H54 (cell line): ENCODE results near the gene NFATC2.

Source experiments
- DNase-seq: peaks from one replicate; pipeline ENCODE4 v3.0.0; 2011; ENCODE audit warnings: low spot score, mixed read lengths; ENCODE audit not compliant: insufficient read length
- FAIRE-seq: peaks from 3 replicates; lab custom pipeline; 2011; peaks lifted over from hg19 to GRCh38; lab: Jason Lieb, UNC
- POLR2A ChIP-seq: IDR thresholded peaks from 2 replicates; pipeline ENCODE4 v1.6.1; 2011; ENCODE audit warnings: low read depth, mild to moderate bottlenecking, low read length

NFATC2 gene

DNA sequence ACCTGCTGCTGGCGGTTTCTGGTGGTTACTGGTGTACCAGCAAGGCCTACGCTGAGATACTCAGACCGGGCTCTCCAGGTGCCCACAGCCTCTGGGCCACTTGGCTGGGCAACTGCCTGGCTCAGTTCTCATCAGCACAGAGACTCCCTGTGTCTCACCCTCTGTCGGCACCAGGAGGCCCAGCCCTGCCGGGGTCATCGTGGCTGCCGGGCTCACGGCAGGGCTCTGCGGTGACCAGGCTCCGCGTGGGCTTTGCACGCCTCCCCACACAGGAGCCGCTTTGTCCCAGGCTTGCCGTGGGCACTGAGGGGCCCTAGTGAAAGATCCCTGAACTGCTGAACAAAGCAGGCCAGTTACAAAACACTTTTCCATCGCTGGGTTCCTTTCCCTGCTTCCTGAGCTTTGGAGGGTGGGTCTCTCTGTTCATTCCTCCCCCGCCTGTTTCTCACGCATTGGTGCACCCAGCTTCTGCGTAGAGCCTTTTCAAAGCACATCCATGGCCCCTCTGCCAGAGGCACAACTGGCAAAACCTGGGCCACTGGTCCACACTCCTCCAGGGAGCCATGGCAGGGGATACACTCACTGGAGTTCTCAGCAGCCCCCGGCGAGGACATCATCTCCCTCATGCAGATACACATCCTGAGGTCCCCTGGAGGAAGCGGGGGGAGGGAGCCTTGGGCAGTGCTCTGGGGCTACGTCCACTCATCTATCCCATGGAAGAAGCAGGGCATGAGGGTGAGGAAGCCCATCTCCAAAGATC, 117.0 kb downstream of the NFATC2 start:
- FAIRE-seq (no peak), DNase-seq (no peak)
- TF ChIP-seq POLR2A = no peak

DNA sequence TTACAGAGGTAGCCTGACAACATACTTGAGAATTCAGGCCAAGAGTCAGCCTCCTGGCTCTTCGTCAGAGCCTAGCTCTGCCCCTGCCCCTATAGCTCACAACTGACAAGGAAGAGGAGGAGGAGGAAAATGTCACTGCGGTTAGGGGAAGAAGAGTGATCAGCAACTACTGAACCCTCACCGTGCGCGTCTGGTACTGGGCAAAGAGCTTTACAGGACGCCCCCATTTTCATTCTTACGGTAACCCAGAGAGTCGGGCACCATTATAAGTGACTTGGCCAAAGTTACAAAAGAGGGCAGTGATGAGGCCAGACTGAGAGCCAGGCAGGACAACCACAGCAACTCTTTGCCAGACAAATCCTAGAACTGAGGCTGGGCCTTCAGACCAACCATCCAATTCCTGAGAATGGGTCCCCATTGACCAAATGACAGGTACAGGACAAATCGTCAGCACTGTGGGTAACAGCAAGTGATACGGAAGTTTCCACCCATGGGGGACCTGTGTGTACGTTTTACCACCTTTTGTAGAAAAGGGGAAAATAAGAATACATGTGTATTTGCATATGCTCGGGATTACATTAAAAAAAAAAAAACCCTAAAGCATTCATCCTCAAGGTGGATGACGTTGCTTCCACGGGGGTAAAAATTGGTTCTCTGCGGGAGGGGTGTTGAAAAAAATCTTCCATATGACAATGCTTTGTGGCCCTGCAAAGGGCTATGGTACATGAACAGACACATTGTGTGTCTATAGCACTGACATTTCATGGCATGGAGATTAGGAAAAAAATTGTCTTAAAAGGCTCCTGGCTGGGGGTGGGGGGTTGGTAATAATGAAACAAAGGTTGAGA, 118.0 kb downstream of the NFATC2 start:
- FAIRE-seq = no peak
- DNase-seq = no peak
- TF ChIP-seq POLR2A = no peak

DNA sequence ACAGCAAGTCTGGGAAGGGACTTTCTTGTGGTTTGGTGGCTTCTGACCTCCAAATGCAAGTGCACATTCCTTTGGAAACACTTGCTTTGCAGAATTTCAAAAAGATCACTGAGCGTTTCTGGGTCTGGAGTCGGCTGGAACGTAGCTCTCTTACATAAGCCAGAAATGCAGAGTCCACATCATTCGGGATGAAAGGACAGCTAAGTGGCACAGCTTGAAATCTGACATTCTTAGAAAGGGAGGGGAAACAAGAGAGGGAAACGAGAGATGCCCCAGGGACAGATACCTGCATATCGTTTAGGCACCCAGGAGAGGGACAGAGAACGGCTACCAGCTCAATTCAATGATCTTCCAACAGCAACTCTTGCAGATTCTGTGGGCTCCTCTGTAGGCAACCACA, 118.7 kb downstream of the NFATC2 start:
- no peak for TF ChIP-seq POLR2A
- no peak for FAIRE-seq
- no peak for DNase-seq

DNA sequence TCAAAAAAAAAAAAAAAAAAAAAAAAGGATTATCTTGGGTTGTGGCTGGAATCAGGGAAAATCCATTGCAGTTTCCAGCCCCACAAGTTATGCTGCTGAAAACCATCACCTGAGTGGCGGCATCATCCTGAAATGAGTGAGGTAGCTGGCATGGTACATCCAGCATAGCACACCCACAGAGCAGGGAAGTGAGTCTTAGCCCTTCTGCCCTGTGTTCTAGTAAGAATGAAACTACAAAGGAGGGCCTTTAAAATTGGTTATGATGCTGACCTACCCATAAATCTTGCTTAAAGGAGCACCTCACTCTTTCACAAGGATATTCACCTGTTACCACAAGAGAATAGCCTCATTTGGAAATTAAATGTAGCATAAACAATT, 119.2 kb downstream of the NFATC2 start:
- DNase-seq (no peak), FAIRE-seq (no peak)
- TF ChIP-seq POLR2A = no peak

DNA sequence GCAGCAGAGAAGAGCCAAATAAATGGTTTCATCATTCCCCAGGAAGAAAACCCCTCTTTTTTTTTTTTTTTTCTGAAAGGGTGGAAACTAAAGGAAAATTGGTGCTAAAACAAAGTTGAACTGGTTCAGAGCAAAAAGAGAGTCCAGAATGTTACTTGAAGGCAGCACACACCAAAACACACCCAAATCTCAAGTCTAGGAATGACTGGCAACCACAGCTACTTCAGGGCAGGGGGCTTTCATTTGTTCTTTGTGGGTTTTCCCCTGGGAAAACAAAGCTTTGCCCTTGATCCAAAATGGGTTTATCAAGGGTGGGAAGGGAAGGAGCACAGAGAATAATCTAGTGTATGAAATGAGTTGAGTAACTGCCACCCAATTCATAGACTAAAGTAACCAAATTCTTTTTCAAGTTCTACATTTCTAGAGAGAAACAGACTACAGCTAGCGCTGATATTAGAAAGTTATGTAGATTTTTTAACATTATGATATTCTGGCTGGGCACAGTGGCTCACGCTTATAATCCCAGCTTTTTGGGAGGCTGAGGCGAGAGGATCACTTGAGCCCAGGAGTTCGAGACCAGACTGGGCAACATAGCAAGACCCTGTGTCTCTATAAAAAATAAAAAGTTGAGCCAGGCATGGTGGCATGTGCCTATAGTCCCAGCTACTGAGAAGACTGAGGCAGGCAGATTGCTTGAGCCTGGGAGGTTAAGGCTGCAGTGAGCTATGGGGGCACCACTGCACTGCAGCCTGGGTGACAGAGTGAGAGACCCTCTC, 119.8 kb downstream of the NFATC2 start:
- no peak for FAIRE-seq
- DNase-seq = no peak
- no peak for TF ChIP-seq POLR2A

DNA sequence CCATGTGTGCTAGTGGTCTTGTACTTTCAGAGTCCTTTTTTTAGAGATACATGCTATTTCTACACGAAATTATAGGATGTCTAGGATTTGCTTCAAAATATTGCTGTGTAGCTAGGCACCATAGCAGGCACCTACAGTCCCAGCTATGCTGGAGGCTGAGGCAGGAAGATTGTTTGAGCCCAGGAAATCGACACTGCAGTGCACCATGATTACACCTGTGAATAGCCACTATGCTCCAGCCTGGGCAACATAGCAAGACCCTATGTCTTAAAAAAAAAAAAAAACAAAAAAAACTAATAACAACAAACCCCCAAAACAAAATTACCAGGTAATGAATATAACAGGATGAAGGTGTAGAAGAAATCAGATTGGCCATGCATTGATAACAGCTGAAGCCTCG, 121.7 kb downstream of the NFATC2 start:
- TF ChIP-seq POLR2A = no peak
- DNase-seq (no peak), FAIRE-seq (no peak)

DNA sequence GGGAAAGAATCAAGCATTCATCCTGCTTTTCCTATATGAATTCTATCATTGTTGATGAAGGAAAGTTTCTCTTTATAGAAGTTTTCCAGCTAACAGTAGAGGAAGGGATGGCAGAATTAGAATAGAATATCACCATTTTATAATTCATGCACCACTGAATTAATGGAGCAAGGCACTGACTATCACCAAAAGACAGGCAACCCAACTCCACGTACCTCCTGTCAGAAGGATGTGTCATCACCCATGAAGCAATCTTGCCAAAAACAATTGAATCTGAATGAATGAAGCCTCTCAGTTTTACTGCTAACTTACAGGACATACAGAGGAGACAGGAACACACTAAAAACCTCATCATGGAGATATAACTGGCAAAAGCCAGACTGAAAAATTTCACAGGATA, 122.4 kb downstream of the NFATC2 start:
- DNase-seq (peak; percentile 34), FAIRE-seq (no peak)
- TF ChIP-seq POLR2A = no peak

DNA sequence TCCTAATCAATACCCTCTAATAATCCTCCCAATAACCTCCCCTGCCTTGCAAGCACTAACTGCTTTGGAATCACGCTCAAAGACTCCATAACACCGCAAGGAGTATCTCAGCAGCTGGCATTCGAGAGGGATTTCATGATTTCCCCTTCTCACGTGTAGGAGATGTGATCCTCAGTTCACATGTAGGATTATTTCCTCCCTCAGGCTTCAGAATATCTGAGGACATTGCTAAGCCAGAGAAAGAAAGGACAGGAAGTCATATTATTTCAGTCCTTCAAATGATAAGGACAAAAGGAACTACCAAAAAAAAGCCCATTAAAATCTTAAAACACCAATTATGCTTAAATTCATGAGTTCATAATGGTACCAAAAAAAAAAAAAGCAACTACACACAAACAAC, 122.9 kb downstream of the NFATC2 start:
- no peak for DNase-seq
- no peak for TF ChIP-seq POLR2A
- no peak for FAIRE-seq

DNA sequence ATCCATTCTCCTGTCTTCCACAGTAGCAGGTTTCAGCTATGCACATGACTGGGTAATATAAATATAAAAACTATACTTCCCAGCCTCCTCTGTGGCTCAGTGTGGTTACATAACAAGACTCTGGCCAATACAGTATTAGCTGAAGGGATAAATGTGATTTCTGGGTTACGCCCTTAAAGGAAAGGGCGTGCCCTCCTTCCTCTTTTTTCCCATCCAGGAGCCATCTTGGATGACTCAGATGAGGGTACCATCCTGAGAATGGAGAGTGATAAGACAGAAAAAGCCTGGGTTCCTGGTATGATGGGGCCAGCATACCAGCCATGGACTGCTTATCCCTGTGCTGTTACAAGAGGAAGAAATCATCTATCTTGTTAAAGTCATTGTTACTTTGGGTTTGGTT, 123.3 kb downstream of the NFATC2 start:
- no peak for TF ChIP-seq POLR2A
- FAIRE-seq = no peak
- no peak for DNase-seq

DNA sequence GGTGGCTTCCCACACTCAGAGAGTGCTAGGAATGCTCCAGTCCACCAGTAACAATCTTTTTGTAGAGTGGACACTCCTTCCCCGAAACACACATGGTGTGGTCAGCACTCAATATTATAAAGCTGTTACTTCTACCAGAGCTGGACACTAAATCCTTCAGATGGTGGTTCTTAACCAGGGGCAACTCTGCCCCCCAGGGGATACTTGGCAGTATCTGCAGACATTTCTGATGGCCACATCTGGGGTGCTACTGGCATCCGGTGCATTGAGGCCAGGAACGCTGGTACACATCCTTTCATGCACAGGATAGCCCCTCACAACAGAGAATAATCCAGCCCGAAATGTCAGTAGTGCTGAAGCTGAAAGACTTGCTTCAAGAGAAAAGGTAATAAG, 124.4 kb downstream of the NFATC2 start:
- no peak for TF ChIP-seq POLR2A
- DNase-seq (no peak), FAIRE-seq (no peak)

DNA sequence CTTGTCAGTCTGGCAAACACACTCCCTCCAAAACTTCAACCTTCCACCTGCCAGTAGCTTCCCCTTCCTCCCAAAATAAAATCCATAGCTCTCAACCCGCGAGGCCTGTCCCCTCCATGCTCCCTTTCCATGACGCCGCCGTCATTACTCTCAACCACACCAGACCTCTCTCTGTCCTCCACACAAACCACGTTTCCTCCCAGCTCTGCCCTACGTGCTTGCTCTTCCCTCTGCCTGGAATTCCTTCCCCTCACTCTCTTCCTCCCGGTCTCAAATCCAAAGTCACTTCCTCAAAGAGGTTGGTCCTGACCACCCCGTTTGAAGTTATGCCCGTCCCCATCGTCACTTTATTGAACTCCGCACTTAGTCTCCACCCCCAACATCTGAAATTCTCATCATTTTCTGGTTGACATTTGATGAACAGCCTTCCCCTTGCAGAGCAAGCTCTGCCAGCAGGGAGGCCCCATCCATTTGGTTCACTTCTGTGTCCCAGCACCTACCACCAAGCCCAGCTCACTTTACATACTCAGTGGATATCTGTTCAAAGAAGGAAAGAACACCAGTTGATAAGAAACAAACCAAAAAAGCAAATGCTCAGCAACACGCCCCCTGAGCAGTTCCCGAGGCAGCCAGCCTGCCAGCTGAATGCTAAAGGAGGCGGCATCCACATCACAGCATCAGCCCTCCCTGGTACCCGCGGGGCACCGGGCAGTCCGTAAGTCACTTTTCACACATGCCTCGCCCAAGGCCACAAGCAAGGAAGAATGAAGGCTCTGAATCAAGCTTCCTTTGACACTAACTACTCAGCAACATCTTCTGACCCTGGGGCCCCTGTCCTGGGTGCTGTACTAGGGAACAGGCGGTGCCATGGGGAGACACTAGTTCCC, 125.0 kb downstream of the NFATC2 start:
- DNase-seq = no peak
- FAIRE-seq = no peak
- TF ChIP-seq POLR2A = no peak

DNA sequence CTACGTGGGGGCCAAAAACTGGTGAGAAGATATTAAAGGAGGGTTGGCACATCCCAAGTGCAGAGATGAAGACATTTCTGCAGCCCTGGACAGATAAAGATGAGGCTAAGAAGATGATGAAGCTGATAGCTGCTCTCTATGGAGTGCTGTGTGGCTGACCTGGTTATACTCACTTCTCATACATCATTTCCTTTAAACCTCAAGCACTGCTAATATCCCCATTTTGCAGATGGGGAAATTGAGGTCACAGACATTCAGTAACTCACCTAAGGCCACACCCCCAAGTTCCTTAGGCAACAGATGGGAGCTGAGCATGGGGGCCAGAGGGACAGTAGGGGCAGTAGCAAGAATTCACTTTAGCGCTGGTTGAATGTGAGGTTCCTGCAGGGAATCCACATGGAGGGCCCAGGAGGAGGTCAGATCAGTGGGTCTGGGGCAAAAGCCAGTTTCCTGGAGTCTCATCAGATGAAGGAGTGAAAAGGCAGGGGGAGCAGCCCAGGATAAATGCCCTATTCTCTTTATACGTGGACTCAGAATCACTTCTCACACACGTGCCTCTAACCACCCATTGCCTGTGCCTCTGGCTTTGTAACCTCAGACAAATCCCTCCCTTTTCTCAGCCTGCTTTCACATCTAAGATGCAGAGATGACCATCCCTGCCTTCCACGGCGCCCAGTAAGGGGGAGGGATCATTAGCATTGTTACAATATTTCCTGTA, 125.8 kb downstream of the NFATC2 start:
- DNase-seq = no peak
- no peak for FAIRE-seq
- TF ChIP-seq POLR2A = no peak
